SK-N-SH treated with all-trans-retinoic acid at 6 μM for 48 hours (cell line): Measurements from ENCODE around the gene ANTXRL.

ENCODE experiments used
- ARNTL ChIP-seq: fragments of 450-650 bp; formaldehyde crosslinking; IDR thresholded peaks from 2 replicates; pipeline ENCODE4 v1.5.0; 2020; ENCODE audit warnings: low read depth, mild to moderate bottlenecking, moderate library complexity, borderline replicate concordance
- BACH2 ChIP-seq: fragments of 250-450 bp; sonication (Bioruptor Pico); IDR thresholded peaks from 2 replicates; pipeline ENCODE4 v1.9.0; 2021; ENCODE audit warnings: mild to moderate bottlenecking, borderline replicate concordance
- CREB5 ChIP-seq: fragments of 250-450 bp; sonication (Bioruptor Pico); IDR thresholded peaks from 2 replicates; pipeline ENCODE4 v1.5.1; 2020; ENCODE audit warnings: low read depth, mild to moderate bottlenecking, moderate library complexity
- CSRNP3 ChIP-seq: fragments of 250-450 bp; sonication (Bioruptor Pico); IDR thresholded peaks from 2 replicates; pipeline ENCODE4 v1.5.1; 2021; ENCODE audit warnings: mild to moderate bottlenecking, moderate library complexity
- ESRRG ChIP-seq: fragments of 250-450 bp; sonication (Bioruptor Pico); IDR thresholded peaks from 2 replicates; pipeline ENCODE4 v1.6.1; 2021; ENCODE audit warnings: mild to moderate bottlenecking
- GLIS3 ChIP-seq: fragments of 250-450 bp; sonication (Bioruptor Pico); IDR thresholded peaks from 2 replicates; pipeline ENCODE4 v1.5.0; 2020; ENCODE audit warnings: mild to moderate bottlenecking, moderate library complexity
- PATZ1 ChIP-seq: fragments of 250-450 bp; sonication (Bioruptor Pico); IDR thresholded peaks from 2 replicates; pipeline ENCODE4 v1.8.0; 2020; ENCODE audit warnings: mild to moderate bottlenecking, moderate library complexity, borderline replicate concordance
- RARB ChIP-seq: fragments of 250-450 bp; sonication (Bioruptor Pico); IDR thresholded peaks from 2 replicates; pipeline ENCODE4 v1.8.0; 2021; ENCODE audit warnings: mild to moderate bottlenecking, moderate library complexity
- TOX ChIP-seq: fragments of 250-450 bp; sonication (Bioruptor Pico); IDR thresholded peaks from 2 replicates; pipeline ENCODE4 v1.8.0; 2021; ENCODE audit warnings: mild to moderate bottlenecking, moderate library complexity, borderline replicate concordance
- ZC3H10 ChIP-seq: fragments of 250-450 bp; sonication (Bioruptor Pico); IDR thresholded peaks from 2 replicates; pipeline ENCODE4 v1.5.1; 2021; ENCODE audit warnings: mild to moderate bottlenecking, moderate library complexity

GRCh38 chr10:46291817-46292572 lies 5.2 kb downstream of the ANTXRL start:
- TF ChIP-seq BACH2 (CRISPR knock-in tag) (no peak), ESRRG (no peak), PATZ1 (CRISPR knock-in tag) (no peak), ARNTL (CRISPR knock-in tag) (no peak), RARB (CRISPR knock-in tag) (no peak), CREB5 (CRISPR knock-in tag) (no peak), GLIS3 (CRISPR knock-in tag) (no peak), CSRNP3 (CRISPR knock-in tag) (no peak), ZC3H10 (CRISPR knock-in tag) (no peak), TOX (CRISPR knock-in tag) (no peak)
